HG02763 (cell line): ENCODE data around the gene OXSR1.
"Not testable (repeated sequence)": the region's sequence is repeated elsewhere in the genome, so short reads cannot be mapped to it uniquely, and the experiment has no call there.

Source experiments
- ATAC-seq: cut with Tn5 transposase; IDR thresholded peaks from one replicate; pipeline ENCODE4 v1.9.1; 2021; ENCODE audit warnings: mild to moderate bottlenecking, moderate library complexity; ENCODE audit not compliant: unreplicated experiment

OXSR1 gene

GRCh38 chr3:38163841-38164642 is 1.3 kb upstream of the OXSR1 start:
- ATAC-seq, result no peak

GRCh38 chr3:38164643-38164951 is 740 bp upstream of the OXSR1 start:
- no peak for ATAC-seq

GRCh38 chr3:38165722-38166387 is 518 bp downstream of the OXSR1 start:
- ATAC-seq, result no peak

- no peak for ATAC-seq
These were observed 2.3 kb downstream of the OXSR1 start for GRCh38 chr3:38167591-38167990.

- ATAC-seq, result no peak
These were observed 3.1 kb downstream of the OXSR1 start for GRCh38 chr3:38168151-38169026.

GRCh38 chr3:38169027-38169317 is 3.6 kb downstream of the OXSR1 start:
- no peak for ATAC-seq

GRCh38 chr3:38170722-38171121 is 5.4 kb downstream of the OXSR1 start:
- ATAC-seq, result no peak

- ATAC-seq, result no peak
These were observed 6.3 kb downstream of the OXSR1 start for GRCh38 chr3:38171622-38172021.

- ATAC-seq, result no peak
These were observed 8.6 kb downstream of the OXSR1 start for GRCh38 chr3:38173834-38174418.

- no peak for ATAC-seq
These were observed 11.8 kb downstream of the OXSR1 start for GRCh38 chr3:38177181-38177580.

GRCh38 chr3:38186781-38187180 is 21.4 kb downstream of the OXSR1 start:
- no peak for ATAC-seq

- ATAC-seq, result no peak
These were observed 25.1 kb downstream of the OXSR1 start for GRCh38 chr3:38190481-38190881.

- not testable (repeated sequence) for ATAC-seq
These were observed 37.6 kb downstream of the OXSR1 start for GRCh38 chr3:38202931-38203330.

GRCh38 chr3:38203690-38204089 is 38.4 kb downstream of the OXSR1 start:
- ATAC-seq, result no peak

GRCh38 chr3:38204599-38205471 is 39.5 kb downstream of the OXSR1 start:
- ATAC-seq, result no peak

GRCh38 chr3:38205472-38205805 is 40.1 kb downstream of the OXSR1 start:
- no peak for ATAC-seq

GRCh38 chr3:38207254-38208003 is 42.1 kb downstream of the OXSR1 start:
- ATAC-seq, result no peak

- ATAC-seq, result peak; percentile 66
These were observed 44.9 kb downstream of the OXSR1 start for GRCh38 chr3:38210141-38210757.

GRCh38 chr3:38212141-38212540 is 46.8 kb downstream of the OXSR1 start:
- no peak for ATAC-seq

- ATAC-seq, result no peak
These were observed 49.2 kb downstream of the OXSR1 start for GRCh38 chr3:38214560-38214959.
